ENCODE measurements around the gene MRPL52.
A peak's percentile ranks its signal among the peaks of the same experiment; 100 is the strongest.

MRPL52 gene

GRCh38 chr14:22838631-22839041, 8.9 kb downstream of the MRPL52 start:
- peak overlapping the region; percentile 79 for H3K4me3 ChIP-seq (ENCODE audit: low read depth, low read length)
- peak; percentile 95 for DNase-seq (ENCODE audit: low read depth)
- peak; percentile 60; the same call in 1 of the 2 replicates for TF ChIP-seq MYC (IDR thresholded peaks at IDR 0.05; ENCODE audit: low read depth, low read length)
- TF ChIP-seq POLR2A (IDR thresholded peaks at IDR 0.05; ENCODE audit: extremely low read depth, insufficient read length) = no peak
- TF ChIP-seq, protein P1, sequence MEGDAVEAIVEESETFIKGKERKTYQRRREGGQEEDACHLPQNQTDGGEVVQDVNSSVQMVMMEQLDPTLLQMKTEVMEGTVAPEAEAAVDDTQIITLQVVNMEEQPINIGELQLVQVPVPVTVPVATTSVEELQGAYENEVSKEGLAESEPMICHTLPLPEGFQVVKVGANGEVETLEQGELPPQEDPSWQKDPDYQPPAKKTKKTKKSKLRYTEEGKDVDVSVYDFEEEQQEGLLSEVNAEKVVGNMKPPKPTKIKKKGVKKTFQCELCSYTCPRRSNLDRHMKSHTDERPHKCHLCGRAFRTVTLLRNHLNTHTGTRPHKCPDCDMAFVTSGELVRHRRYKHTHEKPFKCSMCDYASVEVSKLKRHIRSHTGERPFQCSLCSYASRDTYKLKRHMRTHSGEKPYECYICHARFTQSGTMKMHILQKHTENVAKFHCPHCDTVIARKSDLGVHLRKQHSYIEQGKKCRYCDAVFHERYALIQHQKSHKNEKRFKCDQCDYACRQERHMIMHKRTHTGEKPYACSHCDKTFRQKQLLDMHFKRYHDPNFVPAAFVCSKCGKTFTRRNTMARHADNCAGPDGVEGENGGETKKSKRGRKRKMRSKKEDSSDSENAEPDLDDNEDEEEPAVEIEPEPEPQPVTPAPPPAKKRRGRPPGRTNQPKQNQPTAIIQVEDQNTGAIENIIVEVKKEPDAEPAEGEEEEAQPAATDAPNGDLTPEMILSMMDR (IDR thresholded peaks at IDR 0.05; ENCODE audit: low read depth, low read length) = no peak
- TF ChIP-seq, protein P2, sequence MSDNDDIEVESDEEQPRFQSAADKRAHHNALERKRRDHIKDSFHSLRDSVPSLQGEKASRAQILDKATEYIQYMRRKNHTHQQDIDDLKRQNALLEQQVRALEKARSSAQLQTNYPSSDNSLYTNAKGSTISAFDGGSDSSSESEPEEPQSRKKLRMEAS (IDR thresholded peaks at IDR 0.05; ENCODE audit: low read depth, low read length) = peak; percentile 45

DNA sequence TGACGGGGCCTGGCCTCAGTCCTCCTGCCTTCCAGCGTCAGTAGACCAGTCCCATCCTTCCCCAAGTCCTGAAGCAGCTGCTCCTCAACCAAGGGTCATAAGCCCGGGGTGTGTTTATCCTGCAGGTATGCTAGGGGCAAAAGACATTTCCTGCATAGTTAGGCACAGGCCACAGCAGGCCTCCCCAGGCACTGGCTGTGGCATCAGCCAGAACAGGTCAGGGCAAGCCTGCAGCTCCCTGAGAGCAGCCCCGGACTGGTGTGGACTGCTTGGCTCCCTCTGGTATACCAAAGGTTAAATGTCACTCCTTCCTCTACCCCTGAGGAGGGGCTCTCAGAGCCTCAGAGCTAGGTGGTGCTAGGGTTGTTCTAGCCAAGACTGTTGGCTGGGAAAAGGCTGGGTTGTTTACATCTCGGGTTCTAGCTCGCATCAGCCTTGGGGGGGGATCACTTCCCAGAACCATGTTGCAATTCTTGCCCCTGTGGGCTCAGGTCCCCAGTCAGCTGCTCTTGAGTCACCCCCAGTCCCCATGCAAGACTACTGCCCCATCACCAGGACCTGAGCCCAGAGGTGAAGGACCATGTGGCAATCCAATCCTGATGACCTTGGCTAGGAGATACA, 9.6 kb downstream of the MRPL52 start:
- TF ChIP-seq POLR2A (IDR thresholded peaks at IDR 0.05; ENCODE audit: extremely low read depth, insufficient read length) (no peak), MYC (IDR thresholded peaks at IDR 0.05; ENCODE audit: low read depth, low read length) (no peak)
- TF ChIP-seq, protein P1 (IDR thresholded peaks at IDR 0.05; ENCODE audit: low read depth, low read length) = no peak
- TF ChIP-seq, protein P2 (IDR thresholded peaks at IDR 0.05; ENCODE audit: low read depth, low read length) = no peak
- DNase-seq (ENCODE audit: low read depth) = peak; percentile 45
- peak overlapping the region; percentile 79 for H3K4me3 ChIP-seq (ENCODE audit: low read depth, low read length)

DNA sequence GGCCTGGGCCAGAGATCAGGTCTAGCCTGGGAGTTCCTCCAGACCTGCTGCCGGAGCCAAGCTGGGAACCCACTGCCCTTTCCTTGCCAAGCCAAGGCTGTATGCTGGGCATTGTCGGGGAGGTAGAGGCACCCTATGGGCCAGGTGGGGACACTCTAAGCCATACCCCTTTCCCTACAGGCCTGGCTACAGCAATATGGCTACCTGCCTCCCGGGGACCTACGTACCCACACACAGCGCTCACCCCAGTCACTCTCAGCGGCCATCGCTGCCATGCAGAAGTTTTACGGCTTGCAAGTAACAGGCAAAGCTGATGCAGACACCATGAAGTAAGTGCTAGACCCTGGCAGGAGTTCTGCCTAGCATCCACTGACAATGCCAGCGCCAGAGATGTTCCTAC, 11.6 kb downstream of the MRPL52 start:
- no peak overlapping the region for H3K4me3 ChIP-seq (ENCODE audit: low read depth, low read length)
- TF ChIP-seq, protein P2 (IDR thresholded peaks at IDR 0.05; ENCODE audit: low read depth, low read length) = no peak
- TF ChIP-seq POLR2A (IDR thresholded peaks at IDR 0.05; ENCODE audit: extremely low read depth, insufficient read length) (no peak), MYC (IDR thresholded peaks at IDR 0.05; ENCODE audit: low read depth, low read length) (no peak)
- TF ChIP-seq, protein P1 (IDR thresholded peaks at IDR 0.05; ENCODE audit: low read depth, low read length) = no peak
- DNase-seq (ENCODE audit: low read depth) = no peak

GRCh38 chr14:22841769-22842168, 12.1 kb downstream of the MRPL52 start:
- no peak for DNase-seq (ENCODE audit: low read depth)
- TF ChIP-seq, protein P2 (IDR thresholded peaks at IDR 0.05; ENCODE audit: low read depth, low read length) = no peak
- TF ChIP-seq MYC (IDR thresholded peaks at IDR 0.05; ENCODE audit: low read depth, low read length) = no peak
- TF ChIP-seq, protein P1 (IDR thresholded peaks at IDR 0.05; ENCODE audit: low read depth, low read length) = no peak
- no peak for TF ChIP-seq POLR2A (IDR thresholded peaks at IDR 0.05; ENCODE audit: extremely low read depth, insufficient read length)
- no peak overlapping the region for H3K4me3 ChIP-seq (ENCODE audit: low read depth, low read length)

GRCh38 chr14:22842211-22843122, 12.8 kb downstream of the MRPL52 start:
- no peak overlapping the region for H3K4me3 ChIP-seq (ENCODE audit: low read depth, low read length)
- no peak for DNase-seq (ENCODE audit: low read depth)
- TF ChIP-seq POLR2A (IDR thresholded peaks at IDR 0.05; ENCODE audit: extremely low read depth, insufficient read length) = no peak
- TF ChIP-seq, protein P2 (IDR thresholded peaks at IDR 0.05; ENCODE audit: low read depth, low read length) = no peak
- no peak for TF ChIP-seq MYC (IDR thresholded peaks at IDR 0.05; ENCODE audit: low read depth, low read length)
- TF ChIP-seq, protein P1 (IDR thresholded peaks at IDR 0.05; ENCODE audit: low read depth, low read length) = no peak
